ENCODE measurements around the gene MGAT5.
A peak's percentile ranks its signal among the peaks of the same experiment; 100 is the strongest.

The MGAT5 gene

GRCh38 chr2:134226601-134227000 is 27.3 kb upstream of the MGAT5 start:
- H4K20me1 ChIP-seq (ENCODE audit: insufficient read depth, low read length), result peaks cover 17% of the 10 kb centered on the region
- H3K27me3 ChIP-seq (ENCODE audit: low read depth, low read length), result peaks cover 19% of the 10 kb centered on the region
- H3K27ac ChIP-seq (ENCODE audit: low read length), result no peak overlapping the region
- H3K79me2 ChIP-seq (ENCODE audit: low read length), result no peaks in the 10 kb centered on the region
- H3K36me3 ChIP-seq (replicated peaks; ENCODE audit: low read depth, low read length), result peaks cover 7% of the 10 kb centered on the region
- no peak overlapping the region for H3K4me2 ChIP-seq (ENCODE audit: low read length)
- no peaks in the 10 kb centered on the region for H3K4me1 ChIP-seq (ENCODE audit: low read length)
- H3K4me3 ChIP-seq (ENCODE audit: low read length), result no peak overlapping the region
- H2AFZ ChIP-seq (ENCODE audit: low read depth, low read length), result no peak overlapping the region
- H3K9me3 ChIP-seq (ENCODE audit: insufficient read depth, low read length), result peaks cover 13% of the 10 kb centered on the region; the same call in 1 of the 2 replicates
- no peak overlapping the region for H3K9ac ChIP-seq (ENCODE audit: low read length)
- TF ChIP-seq EZH2phosphoT487 (IDR thresholded peaks at IDR 0.05; ENCODE audit: low read depth), result no peak
- TF ChIP-seq, protein P1, sequence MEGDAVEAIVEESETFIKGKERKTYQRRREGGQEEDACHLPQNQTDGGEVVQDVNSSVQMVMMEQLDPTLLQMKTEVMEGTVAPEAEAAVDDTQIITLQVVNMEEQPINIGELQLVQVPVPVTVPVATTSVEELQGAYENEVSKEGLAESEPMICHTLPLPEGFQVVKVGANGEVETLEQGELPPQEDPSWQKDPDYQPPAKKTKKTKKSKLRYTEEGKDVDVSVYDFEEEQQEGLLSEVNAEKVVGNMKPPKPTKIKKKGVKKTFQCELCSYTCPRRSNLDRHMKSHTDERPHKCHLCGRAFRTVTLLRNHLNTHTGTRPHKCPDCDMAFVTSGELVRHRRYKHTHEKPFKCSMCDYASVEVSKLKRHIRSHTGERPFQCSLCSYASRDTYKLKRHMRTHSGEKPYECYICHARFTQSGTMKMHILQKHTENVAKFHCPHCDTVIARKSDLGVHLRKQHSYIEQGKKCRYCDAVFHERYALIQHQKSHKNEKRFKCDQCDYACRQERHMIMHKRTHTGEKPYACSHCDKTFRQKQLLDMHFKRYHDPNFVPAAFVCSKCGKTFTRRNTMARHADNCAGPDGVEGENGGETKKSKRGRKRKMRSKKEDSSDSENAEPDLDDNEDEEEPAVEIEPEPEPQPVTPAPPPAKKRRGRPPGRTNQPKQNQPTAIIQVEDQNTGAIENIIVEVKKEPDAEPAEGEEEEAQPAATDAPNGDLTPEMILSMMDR (IDR thresholded peaks at IDR 0.05; ENCODE audit: low read depth, low read length), result no peak

DNA sequence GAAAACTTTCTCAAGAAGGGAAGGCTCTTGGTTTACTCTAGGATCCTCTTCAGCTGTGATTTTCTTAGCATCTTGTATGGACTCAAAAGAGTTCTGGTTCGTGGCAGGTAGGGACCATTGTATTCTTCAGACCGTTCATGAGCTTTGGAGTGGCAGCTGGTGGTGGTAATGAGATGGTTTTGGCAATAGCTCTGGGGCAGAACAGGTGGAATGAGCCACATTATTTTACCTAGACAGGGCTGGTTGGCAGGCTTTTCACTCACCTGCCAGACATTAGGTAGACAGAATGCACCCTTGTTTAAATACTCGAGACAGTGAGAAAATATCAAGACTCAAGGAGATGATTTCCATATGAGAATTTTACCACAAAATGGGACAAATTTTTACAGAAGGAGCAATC is 26.2 kb upstream of the MGAT5 start:
- Histone ChIP-seq H4K20me1 (ENCODE audit: insufficient read depth, low read length) (peaks cover 28% of the 10 kb centered on the region), H3K9me3 (ENCODE audit: insufficient read depth, low read length) (peaks cover 13% of the 10 kb centered on the region; the same call in 1 of the 2 replicates), H3K9ac (ENCODE audit: low read length) (no peak overlapping the region), H3K27ac (ENCODE audit: low read length) (no peak overlapping the region), H3K36me3 (replicated peaks; ENCODE audit: low read depth, low read length) (peaks cover 7% of the 10 kb centered on the region), H3K4me3 (ENCODE audit: low read length) (no peak overlapping the region), H3K4me2 (ENCODE audit: low read length) (no peak overlapping the region), H2AFZ (ENCODE audit: low read depth, low read length) (no peak overlapping the region), H3K27me3 (ENCODE audit: low read depth, low read length) (peaks cover 19% of the 10 kb centered on the region), H3K79me2 (ENCODE audit: low read length) (no peaks in the 10 kb centered on the region; the same call in 1 of the 2 replicates), H3K4me1 (ENCODE audit: low read length) (peaks cover 10% of the 10 kb centered on the region)
- TF ChIP-seq, protein P1 (IDR thresholded peaks at IDR 0.05; ENCODE audit: low read depth, low read length), result no peak
- TF ChIP-seq EZH2phosphoT487 (IDR thresholded peaks at IDR 0.05; ENCODE audit: low read depth), result no peak

GRCh38 chr2:134228493-134228903 is 25.4 kb upstream of the MGAT5 start:
- Histone ChIP-seq H3K9me3 (ENCODE audit: insufficient read depth, low read length) (peaks cover 13% of the 10 kb centered on the region; the same call in 1 of the 2 replicates), H3K79me2 (ENCODE audit: low read length) (no peaks in the 10 kb centered on the region; the same call in 1 of the 2 replicates), H3K4me3 (ENCODE audit: low read length) (no peak overlapping the region), H4K20me1 (ENCODE audit: insufficient read depth, low read length) (peaks cover 36% of the 10 kb centered on the region), H3K27ac (ENCODE audit: low read length) (no peak overlapping the region), H2AFZ (ENCODE audit: low read depth, low read length) (no peak overlapping the region), H3K27me3 (ENCODE audit: low read depth, low read length) (peaks cover 19% of the 10 kb centered on the region), H3K9ac (ENCODE audit: low read length) (no peak overlapping the region), H3K4me1 (ENCODE audit: low read length) (peaks cover 18% of the 10 kb centered on the region), H3K36me3 (replicated peaks; ENCODE audit: low read depth, low read length) (peaks cover 7% of the 10 kb centered on the region), H3K4me2 (ENCODE audit: low read length) (no peak overlapping the region)
- TF ChIP-seq EZH2phosphoT487 (IDR thresholded peaks at IDR 0.05; ENCODE audit: low read depth), result no peak
- TF ChIP-seq, protein P1 (IDR thresholded peaks at IDR 0.05; ENCODE audit: low read depth, low read length), result peak; percentile 48

GRCh38 chr2:134229540-134229939 is 24.3 kb upstream of the MGAT5 start:
- peaks cover 7% of the 10 kb centered on the region for H3K36me3 ChIP-seq (replicated peaks; ENCODE audit: low read depth, low read length)
- no peak overlapping the region for H3K9ac ChIP-seq (ENCODE audit: low read length)
- H3K4me3 ChIP-seq (ENCODE audit: low read length), result no peak overlapping the region
- H3K9me3 ChIP-seq (ENCODE audit: insufficient read depth, low read length), result peaks cover 13% of the 10 kb centered on the region; the same call in 1 of the 2 replicates
- no peak overlapping the region for H2AFZ ChIP-seq (ENCODE audit: low read depth, low read length)
- H3K79me2 ChIP-seq (ENCODE audit: low read length), result no peaks in the 10 kb centered on the region; the same call in 1 of the 2 replicates
- H3K4me1 ChIP-seq (ENCODE audit: low read length), result peaks cover 29% of the 10 kb centered on the region
- no peak overlapping the region for H3K4me2 ChIP-seq (ENCODE audit: low read length)
- no peak overlapping the region for H3K27ac ChIP-seq (ENCODE audit: low read length)
- peaks cover 20% of the 10 kb centered on the region for H3K27me3 ChIP-seq (ENCODE audit: low read depth, low read length)
- H4K20me1 ChIP-seq (ENCODE audit: insufficient read depth, low read length), result peaks cover 47% of the 10 kb centered on the region
- TF ChIP-seq, protein P1 (IDR thresholded peaks at IDR 0.05; ENCODE audit: low read depth, low read length), result no peak
- no peak for TF ChIP-seq EZH2phosphoT487 (IDR thresholded peaks at IDR 0.05; ENCODE audit: low read depth)

Measured in OCI-LY3 (cell line).